C4-2B (cell line): ENCODE data around the gene THEM4.

Experiments
- H3K27ac ChIP-seq: fragments of 450-650 bp; 2 replicates; pipeline ENCODE4 v1.5.1; 2017
- ZFX ChIP-seq: fragments of 450-650 bp; IDR thresholded peaks from 2 replicates; pipeline ENCODE4 v1.6.1; 2017
- TF ChIP-seq, protein P1 (sequence below): fragments of 450-650 bp; conservative IDR thresholded peaks from 2 replicates; pipeline ENCODE4 v1.5.1; 2017; ENCODE audit warnings: mild to moderate bottlenecking

Gene THEM4

DNA sequence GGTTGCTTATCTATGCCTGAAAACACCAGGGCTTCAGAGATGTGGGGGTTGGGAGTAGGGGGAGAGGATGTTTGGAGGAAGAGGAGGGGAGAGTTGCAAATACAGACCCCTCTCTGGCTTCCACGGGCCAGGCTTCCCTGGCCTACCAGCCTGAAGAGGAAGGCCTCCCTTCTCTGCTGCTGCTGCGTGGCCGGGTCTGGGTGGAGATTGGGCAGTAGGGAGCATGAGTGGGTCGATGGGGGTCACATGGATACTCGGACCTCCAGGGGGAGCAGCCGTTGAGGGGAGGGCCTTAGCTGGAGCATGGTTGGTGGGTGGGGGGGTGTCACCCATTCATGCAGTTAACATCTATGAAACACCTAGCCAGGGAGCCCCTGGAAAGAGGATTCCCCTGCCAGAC is 79.3 kb downstream of the THEM4 start:
- no peak for TF ChIP-seq ZFX
- TF ChIP-seq, protein P1, sequence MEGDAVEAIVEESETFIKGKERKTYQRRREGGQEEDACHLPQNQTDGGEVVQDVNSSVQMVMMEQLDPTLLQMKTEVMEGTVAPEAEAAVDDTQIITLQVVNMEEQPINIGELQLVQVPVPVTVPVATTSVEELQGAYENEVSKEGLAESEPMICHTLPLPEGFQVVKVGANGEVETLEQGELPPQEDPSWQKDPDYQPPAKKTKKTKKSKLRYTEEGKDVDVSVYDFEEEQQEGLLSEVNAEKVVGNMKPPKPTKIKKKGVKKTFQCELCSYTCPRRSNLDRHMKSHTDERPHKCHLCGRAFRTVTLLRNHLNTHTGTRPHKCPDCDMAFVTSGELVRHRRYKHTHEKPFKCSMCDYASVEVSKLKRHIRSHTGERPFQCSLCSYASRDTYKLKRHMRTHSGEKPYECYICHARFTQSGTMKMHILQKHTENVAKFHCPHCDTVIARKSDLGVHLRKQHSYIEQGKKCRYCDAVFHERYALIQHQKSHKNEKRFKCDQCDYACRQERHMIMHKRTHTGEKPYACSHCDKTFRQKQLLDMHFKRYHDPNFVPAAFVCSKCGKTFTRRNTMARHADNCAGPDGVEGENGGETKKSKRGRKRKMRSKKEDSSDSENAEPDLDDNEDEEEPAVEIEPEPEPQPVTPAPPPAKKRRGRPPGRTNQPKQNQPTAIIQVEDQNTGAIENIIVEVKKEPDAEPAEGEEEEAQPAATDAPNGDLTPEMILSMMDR, result no peak
- peak overlapping the region; percentile 86 for H3K27ac ChIP-seq

- H3K27ac ChIP-seq, result peak overlapping the region; percentile 86
- TF ChIP-seq ZFX, result no peak
- TF ChIP-seq, protein P1, result no peak
Measured at GRCh38 chr1:151829352-151830046, 79.8 kb downstream of the THEM4 start.

GRCh38 chr1:151828921-151829320 is 80.4 kb downstream of the THEM4 start:
- TF ChIP-seq ZFX, result no peak
- TF ChIP-seq, protein P1, result no peak
- no peak overlapping the region for H3K27ac ChIP-seq

DNA sequence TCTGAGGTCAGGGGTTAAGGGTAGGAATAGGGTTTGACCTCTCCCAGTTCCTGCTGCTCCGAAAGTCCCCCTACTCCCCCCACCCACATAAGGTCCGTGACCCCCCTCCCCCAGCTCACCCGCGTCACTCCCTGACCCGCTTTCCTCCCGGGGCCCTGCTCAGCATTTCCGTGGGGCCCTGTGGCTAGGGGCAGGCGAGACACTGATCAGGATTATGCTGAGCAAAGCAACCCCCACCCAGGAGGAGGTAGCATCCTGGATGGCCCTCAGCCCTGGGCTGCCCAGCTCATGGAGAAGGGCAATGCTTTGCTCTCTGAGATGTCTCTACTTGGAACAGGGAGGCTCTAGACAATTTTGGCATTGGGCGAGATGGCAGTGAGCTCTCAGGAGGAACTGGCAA is 81.5 kb downstream of the THEM4 start:
- no peak overlapping the region for H3K27ac ChIP-seq
- TF ChIP-seq ZFX, result no peak
- TF ChIP-seq, protein P1, result no peak

DNA sequence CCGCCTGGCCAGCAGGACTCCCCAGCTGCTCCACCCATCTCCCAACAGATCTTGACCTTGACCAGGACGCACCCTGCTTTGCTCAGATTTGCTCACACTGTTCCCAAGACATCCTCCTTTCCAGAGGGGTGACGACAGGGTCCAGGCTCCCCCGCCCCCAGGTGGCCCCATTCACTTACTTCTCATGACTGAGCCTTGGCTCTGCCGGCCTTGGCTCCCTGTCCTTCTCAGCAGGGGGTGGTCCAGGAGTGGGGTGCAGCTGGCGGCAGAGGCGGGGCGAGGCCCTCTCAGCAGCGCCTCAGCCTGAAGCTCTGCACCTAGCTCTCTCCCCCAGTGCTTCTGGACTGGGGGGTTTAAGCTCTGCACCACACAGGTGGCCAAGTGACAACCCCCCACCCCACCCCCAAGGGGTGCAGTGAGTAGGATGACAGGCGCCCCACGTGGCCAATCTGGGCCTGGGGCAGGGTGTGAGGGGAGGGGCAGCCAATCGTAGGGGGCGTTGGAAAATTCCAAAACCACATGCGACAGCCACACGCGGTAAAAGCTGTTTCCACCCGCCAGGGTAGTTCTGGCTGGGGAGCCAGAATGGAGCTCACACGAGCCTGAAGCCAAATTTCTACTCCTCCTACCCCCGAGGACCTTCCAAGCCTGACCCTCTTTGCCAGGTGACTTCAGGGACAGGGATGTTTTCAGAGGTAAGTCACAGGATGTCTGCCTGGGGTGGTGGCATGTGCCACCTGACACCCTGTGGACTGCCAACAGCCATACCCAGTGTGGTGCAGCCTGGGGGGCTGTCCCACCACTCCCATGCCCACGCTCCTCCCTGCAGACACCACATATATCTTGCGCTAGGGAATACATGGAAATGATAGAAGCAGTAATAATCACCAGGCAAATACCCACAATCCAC is 83.3 kb downstream of the THEM4 start:
- H3K27ac ChIP-seq, result no peak overlapping the region
- TF ChIP-seq, protein P1, result no peak
- TF ChIP-seq ZFX, result no peak

DNA sequence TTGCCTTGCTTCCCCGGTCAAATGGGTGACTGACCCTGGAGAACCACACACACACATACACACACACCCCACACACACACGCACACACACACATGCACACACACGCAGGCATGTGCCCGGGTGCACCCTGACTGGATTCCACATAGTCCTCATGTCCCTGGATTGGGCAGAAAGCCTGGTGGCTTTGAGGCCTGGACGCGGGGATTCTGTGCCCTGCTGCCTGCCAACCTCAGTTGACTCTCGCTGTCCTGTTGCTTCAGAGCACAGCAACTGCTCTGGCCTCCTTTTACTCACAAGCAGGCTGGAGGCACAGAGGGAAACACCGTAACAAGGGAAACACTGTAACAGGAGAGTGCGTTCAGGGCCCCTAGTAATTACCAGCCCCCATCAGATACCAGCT is 84.1 kb downstream of the THEM4 start:
- TF ChIP-seq ZFX, result no peak
- TF ChIP-seq, protein P1, result no peak
- no peak overlapping the region for H3K27ac ChIP-seq
